HepG2 (cell line): Measurements from ENCODE around the gene LGR6.
A peak's percentile ranks its signal among the peaks of the same experiment; 100 is the strongest.

Source experiments
- FOXA3 ChIP-seq: IDR thresholded peaks from 2 replicates; pipeline ENCODE4 v1.6.1; 2016; ENCODE audit warnings: missing genetic modification reagents, missing compliant biosample characterization
- GATAD2A ChIP-seq: IDR thresholded peaks from 2 replicates; pipeline ENCODE4 v1.6.1; 2016
- HOXA3 ChIP-seq: sonication (generic); formaldehyde crosslinking; IDR thresholded peaks from 2 replicates; pipeline ENCODE4 v1.5.0; 2020; ENCODE audit warnings: missing genetic modification reagents
- MAFK ChIP-seq, 2 experiments: IDR thresholded peaks in 1 of 2; conservative IDR thresholded peaks in 1 of 2; 2 replicates each; pipeline ENCODE4 v1.6.1; 2011; ENCODE audit warnings: improper control_type of control experiment in 2 of 2, low read length in 2 of 2
- MAZ ChIP-seq, 2 experiments: sonication (generic) in 1 of 2; formaldehyde crosslinking in 1 of 2; IDR thresholded peaks; 2 replicates each; pipeline versions ENCODE4 v1.5.0 to v1.6.1; 2012 to 2020; ENCODE audit warnings: low read depth in 2 of 2, mild to moderate bottlenecking in 2 of 2, borderline replicate concordance in 1 of 2, improper control_type of control experiment in 1 of 2, low read length in 1 of 2, missing genetic modification reagents in 1 of 2, moderate library complexity in 1 of 2
- MXI1 ChIP-seq: IDR thresholded peaks from 3 replicates; pipeline ENCODE4 v1.6.1; 2012; ENCODE audit warnings: low read depth, low read length, inconsistent platforms, borderline replicate concordance
- NPAS2 ChIP-seq: sonication (generic); formaldehyde crosslinking; IDR thresholded peaks from 2 replicates; pipeline ENCODE4 v1.8.0; 2022; ENCODE audit warnings: mild to moderate bottlenecking, missing genetic modification reagents, borderline replicate concordance
- POLR2AphosphoS5 ChIP-seq: IDR thresholded peaks from 2 replicates; pipeline ENCODE4 v1.6.1; 2012; ENCODE audit warnings: low read depth, low read length
- RAD21 ChIP-seq: fragments of 450-650 bp; formaldehyde crosslinking; IDR thresholded peaks from 2 replicates; pipeline ENCODE4 v1.5.0; 2020; ENCODE audit warnings: mild to moderate bottlenecking
- REPIN1 ChIP-seq: sonication (generic); formaldehyde crosslinking; IDR thresholded peaks from 2 replicates; pipeline ENCODE4 v1.8.0; 2022; ENCODE audit warnings: missing genetic modification reagents, low read depth, mild to moderate bottlenecking, borderline replicate concordance
- ZFX ChIP-seq: sonication (generic); formaldehyde crosslinking; IDR thresholded peaks from 2 replicates; pipeline ENCODE4 v1.4.0; 2020; ENCODE audit warnings: mild to moderate bottlenecking, low read depth, missing genetic modification reagents, moderate library complexity
- ZNF234 ChIP-seq: sonication (generic); formaldehyde crosslinking; conservative IDR thresholded peaks from 2 replicates; pipeline ENCODE4 v1.5.1; 2020; ENCODE audit warnings: mild to moderate bottlenecking, missing genetic modification reagents
- TF ChIP-seq, protein P1 (sequence below): sonication (generic); formaldehyde crosslinking; IDR thresholded peaks from 2 replicates; pipeline ENCODE4 v1.5.0; 2020; ENCODE audit warnings: mild to moderate bottlenecking, missing genetic modification reagents, moderate library complexity
- TF ChIP-seq, protein P2 (sequence below): conservative IDR thresholded peaks from 2 replicates; pipeline ENCODE4 v1.6.1; 2018; ENCODE audit warnings: missing genetic modification reagents

DNA sequence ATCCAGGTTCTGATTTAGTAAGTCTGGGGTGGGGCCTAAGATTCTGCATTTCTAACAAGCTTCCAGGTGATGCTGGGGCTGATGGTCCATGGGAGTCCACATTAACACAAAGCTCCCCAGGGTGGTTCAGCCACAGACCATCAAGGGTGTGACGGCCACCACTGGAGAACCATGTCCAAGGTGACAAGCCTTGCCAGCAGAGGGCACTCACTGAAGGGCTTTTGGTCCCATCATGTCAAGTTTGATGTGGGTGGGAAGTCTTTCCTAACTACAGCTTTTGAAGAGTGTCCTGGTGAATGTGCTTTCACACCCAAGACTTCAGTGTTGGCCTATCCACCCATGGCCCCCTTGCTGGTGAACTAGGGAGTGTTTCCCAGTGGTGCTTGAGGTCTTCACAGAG lies 81.0 kb downstream of the LGR6 start:
- TF ChIP-seq HOXA3 (CRISPR knock-in tag) (no peak), FOXA3 (CRISPR knock-in tag) (no peak), MXI1 (no peak), GATAD2A (CRISPR knock-in tag) (no peak), MAFK (conservative IDR thresholded peaks at IDR 0.05 in 1 of 2, IDR thresholded peaks at IDR 0.05 in 1 of 2; ENCODE audit: low read length in 2 of 2) (no peak), NPAS2 (CRISPR knock-in tag) (no peak), POLR2AphosphoS5 (no peak), MAZ (IDR thresholded peaks at IDR 0.05; ENCODE audit: borderline replicate concordance, low read depth, low read length) (no peak), MAZ (CRISPR knock-in tag; IDR thresholded peaks at IDR 0.05; ENCODE audit: low read depth) (no peak), REPIN1 (CRISPR knock-in tag) (no peak), ZFX (CRISPR knock-in tag) (no peak), ZNF234 (CRISPR knock-in tag) (no peak), RAD21 (CRISPR knock-in tag) (peak; percentile 64)
- TF ChIP-seq, protein P1, sequence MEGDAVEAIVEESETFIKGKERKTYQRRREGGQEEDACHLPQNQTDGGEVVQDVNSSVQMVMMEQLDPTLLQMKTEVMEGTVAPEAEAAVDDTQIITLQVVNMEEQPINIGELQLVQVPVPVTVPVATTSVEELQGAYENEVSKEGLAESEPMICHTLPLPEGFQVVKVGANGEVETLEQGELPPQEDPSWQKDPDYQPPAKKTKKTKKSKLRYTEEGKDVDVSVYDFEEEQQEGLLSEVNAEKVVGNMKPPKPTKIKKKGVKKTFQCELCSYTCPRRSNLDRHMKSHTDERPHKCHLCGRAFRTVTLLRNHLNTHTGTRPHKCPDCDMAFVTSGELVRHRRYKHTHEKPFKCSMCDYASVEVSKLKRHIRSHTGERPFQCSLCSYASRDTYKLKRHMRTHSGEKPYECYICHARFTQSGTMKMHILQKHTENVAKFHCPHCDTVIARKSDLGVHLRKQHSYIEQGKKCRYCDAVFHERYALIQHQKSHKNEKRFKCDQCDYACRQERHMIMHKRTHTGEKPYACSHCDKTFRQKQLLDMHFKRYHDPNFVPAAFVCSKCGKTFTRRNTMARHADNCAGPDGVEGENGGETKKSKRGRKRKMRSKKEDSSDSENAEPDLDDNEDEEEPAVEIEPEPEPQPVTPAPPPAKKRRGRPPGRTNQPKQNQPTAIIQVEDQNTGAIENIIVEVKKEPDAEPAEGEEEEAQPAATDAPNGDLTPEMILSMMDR (CRISPR knock-in tag): peak; percentile 79
- TF ChIP-seq, protein P2, sequence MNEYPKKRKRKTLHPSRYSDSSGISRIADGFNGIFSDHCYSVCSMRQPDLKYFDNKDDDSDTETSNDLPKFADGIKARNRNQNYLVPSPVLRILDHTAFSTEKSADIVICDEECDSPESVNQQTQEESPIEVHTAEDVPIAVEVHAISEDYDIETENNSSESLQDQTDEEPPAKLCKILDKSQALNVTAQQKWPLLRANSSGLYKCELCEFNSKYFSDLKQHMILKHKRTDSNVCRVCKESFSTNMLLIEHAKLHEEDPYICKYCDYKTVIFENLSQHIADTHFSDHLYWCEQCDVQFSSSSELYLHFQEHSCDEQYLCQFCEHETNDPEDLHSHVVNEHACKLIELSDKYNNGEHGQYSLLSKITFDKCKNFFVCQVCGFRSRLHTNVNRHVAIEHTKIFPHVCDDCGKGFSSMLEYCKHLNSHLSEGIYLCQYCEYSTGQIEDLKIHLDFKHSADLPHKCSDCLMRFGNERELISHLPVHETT (CRISPR knock-in tag): no peak
